AG04450 (cell line): Measurements from ENCODE around the gene SCN9A. TPM values are rescaled to one million over a fixed set of nuclear protein-coding genes. Genes with fewer than 3 reads are reported as not detected.

Source experiments
- CTCF ChIA-PET: fragments of 300-600, 350-600 bp; formaldehyde crosslinking; extraction: SDS; loops from one replicate; lab custom pipeline; 2022; ENCODE audit warnings: antibody characterized with exemption, inconsistent platforms; lab: Charles Lee
- POLR2A ChIA-PET: fragments of 350-600 bp; formaldehyde crosslinking; extraction: SDS; loops from one replicate; lab custom pipeline; 2021; ENCODE audit warnings: antibody characterized with exemption, inconsistent platforms; lab: Yijun Ruan, JAX
- DNase-seq: peaks from one replicate; pipeline ENCODE4 v3.0.0-alpha.2; 2011; ENCODE audit warnings: low read depth, low spot score
- H3K27ac ChIP-seq: one replicate; pipeline ENCODE4 v1.5.1; 2012; ENCODE audit warnings: low read depth, low read length, control low read depth
- H3K27me3 ChIP-seq: one replicate; pipeline ENCODE4 v1.6.0; 2012; ENCODE audit warnings: low read length; ENCODE audit not compliant: control insufficient read depth, insufficient read depth
- H3K4me3 ChIP-seq: 2 replicates; pipeline ENCODE4 v1.5.1; 2011; ENCODE audit warnings: mild to moderate bottlenecking, low read depth, low read length, control low read depth
- H3K9me3 ChIP-seq: 2 replicates; pipeline ENCODE4 v1.5.1; 2012; ENCODE audit warnings: low read length; ENCODE audit not compliant: control insufficient read depth, insufficient read depth
- CTCF ChIP-seq: IDR thresholded peaks from 2 replicates; pipeline ENCODE4 v1.5.1; 2011; ENCODE audit warnings: low read depth, low read length, control low read depth, inconsistent platforms
- polyA plus RNA-seq: library from polyadenylated mRNA; depleted of rRNA; stranded (reverse); fragments of >200 nt; gene quantifications from 2 replicates; pipeline ENCODE4 v1.2.3, GENCODE V29; 2011; rRNA removed

The SCN9A gene
- polyA plus RNA-seq, 1 experiment, result 56.8 TPM

- Histone ChIP-seq H3K27me3 (no peaks in the 10 kb centered on the region), H3K9me3 (no peaks in the 10 kb centered on the region), H3K27ac (no peak overlapping the region), H3K4me3 (no peak overlapping the region)
- no peak for TF ChIP-seq CTCF
- ChIA-PET CTCF (interaction anchor here (1.0 to 6.9 kb wide), 3 partner anchors 21 to 92 kb away, joined by 3 to 47 read pairs (median 4); partner anchors contain the start of gene SCN1A), POLR2A (no interaction called here)
- no peak for DNase-seq
Observed at GRCh38 chr2:166148500-166149400, 227.0 kb downstream of the SCN9A start.

GRCh38 chr2:166147883-166148282 lies 227.9 kb downstream of the SCN9A start:
- no peaks in the 10 kb centered on the region for H3K27me3 ChIP-seq
- ChIA-PET POLR2A (no interaction called here), CTCF (interaction anchor here (1.0 kb wide), 1 partner anchor 91 kb away, joined by 3 read pairs; no protein-coding TSS in a partner anchor)
- DNase-seq, result no peak
- H3K4me3 ChIP-seq, result no peak overlapping the region
- H3K9me3 ChIP-seq, result no peaks in the 10 kb centered on the region
- no peak overlapping the region for H3K27ac ChIP-seq
- no peak for TF ChIP-seq CTCF

Other genes with a start within 250 kb of the SCN9A start
- not detected in 2 replicates for gene SCN1A, start 247.9 kb downstream of the SCN9A start, polyA plus RNA-seq
- 7.0 and 9.8 TPM in 2 replicates for gene SCN7A, start 118.3 kb upstream of the SCN9A start, polyA plus RNA-seq